WTC11 (cell line): Measurements from ENCODE around the gene MCMBP.

ENCODE experiments used
- ATF6 ChIP-seq: sonication (generic); formaldehyde crosslinking; IDR thresholded peaks from 2 replicates; pipeline ENCODE4 v1.8.1; 2023; ENCODE audit warnings: mild to moderate bottlenecking, missing genetic modification reagents
- CTCF ChIP-seq: fragments of 200-600 bp; IDR thresholded peaks from 2 replicates; pipeline ENCODE4 v1.8.0; 2022; ENCODE audit warnings: antibody characterized with exemption
- FOXP1 ChIP-seq: sonication (generic); formaldehyde crosslinking; IDR thresholded peaks from 2 replicates; pipeline ENCODE4 v1.8.0; 2022; ENCODE audit warnings: missing genetic modification reagents, mild to moderate bottlenecking, moderate library complexity, borderline replicate concordance
- JUN ChIP-seq: sonication (generic); formaldehyde crosslinking; IDR thresholded peaks from 2 replicates; pipeline ENCODE4 v1.8.0; 2023; ENCODE audit warnings: mild to moderate bottlenecking, missing genetic modification reagents
- MAX ChIP-seq: sonication (generic); formaldehyde crosslinking; IDR thresholded peaks from 2 replicates; pipeline ENCODE4 v1.8.0; 2022; ENCODE audit warnings: mild to moderate bottlenecking, missing genetic modification reagents
- NFYB ChIP-seq: sonication (generic); formaldehyde crosslinking; conservative IDR thresholded peaks from 2 replicates; pipeline ENCODE4 v1.8.0; 2022; ENCODE audit warnings: low read depth, missing genetic modification reagents
- SOX15 ChIP-seq: fragments of 250-450 bp; sonication (Bioruptor Pico); IDR thresholded peaks from 2 replicates; pipeline ENCODE4 v1.9.0; 2021; ENCODE audit warnings: mild to moderate bottlenecking
- SP1 ChIP-seq: sonication (generic); formaldehyde crosslinking; conservative IDR thresholded peaks from 2 replicates; pipeline ENCODE4 v1.8.1; 2022; ENCODE audit warnings: missing genetic modification reagents
- TP53 ChIP-seq: sonication (generic); formaldehyde crosslinking; IDR thresholded peaks from 2 replicates; pipeline ENCODE4 v1.8.1; 2023; ENCODE audit warnings: mild to moderate bottlenecking, missing genetic modification reagents

- no peak for TF ChIP-seq SOX15 (CRISPR knock-in tag)
- TF ChIP-seq NFYB (CRISPR knock-in tag): no peak
- no peak for TF ChIP-seq CTCF
- TF ChIP-seq JUN (CRISPR knock-in tag): no peak
- no peak for TF ChIP-seq FOXP1 (CRISPR knock-in tag)
- TF ChIP-seq ATF6: no peak
- no peak for TF ChIP-seq SP1 (CRISPR knock-in tag)
- no peak for TF ChIP-seq MAX (CRISPR knock-in tag)
- no peak for TF ChIP-seq TP53 (CRISPR knock-in tag)
These were observed 70.6 kb downstream of the MCMBP start for GRCh38 chr10:119801998-119802538.
